Calu3 (cell line): ENCODE data around the gene RNF224. TPM values are rescaled to one million over a fixed set of nuclear protein-coding genes. Genes with fewer than 3 reads are reported as not detected.
A peak's percentile ranks its signal among the peaks of the same experiment; 100 is the strongest.

ENCODE experiments used
- BruUV-seq: library from RNA; stranded (reverse); fragments of 400-500 nt; replicated peaks from 2 replicates; lab custom pipeline; 2021; lab: Mats Ljungman, UMichigan
- CTCF ChIA-PET: fragments of 300-600 bp; sonication (Branson Sonifier 250); formaldehyde crosslinking; loops from one replicate; lab custom pipeline; 2022; ENCODE audit warnings: antibody characterized with exemption; lab: Charles Lee
- DNase-seq: peaks from one replicate; pipeline ENCODE4 v3.0.0; 2022
- H3K27ac Mint-ChIP-seq: one replicate; pipeline ENCODE4 v1.8.0; 2022; ENCODE audit warnings: mixed read lengths; ENCODE audit not compliant: unreplicated experiment
- H3K27me3 Mint-ChIP-seq: one replicate; pipeline ENCODE4 v1.8.0; 2022; ENCODE audit warnings: mixed read lengths; ENCODE audit not compliant: unreplicated experiment
- H3K36me3 Mint-ChIP-seq: one replicate; pipeline ENCODE4 v1.8.0; 2022; ENCODE audit warnings: mild to moderate bottlenecking, moderate library complexity, mixed read lengths; ENCODE audit not compliant: insufficient read depth, unreplicated experiment
- H3K4me1 Mint-ChIP-seq: one replicate; pipeline ENCODE4 v1.8.0; 2022; ENCODE audit warnings: mild to moderate bottlenecking, low read depth, mixed read lengths; ENCODE audit not compliant: unreplicated experiment
- H3K4me3 Mint-ChIP-seq: one replicate; pipeline ENCODE4 v1.8.0; 2022; ENCODE audit warnings: mild to moderate bottlenecking, low read depth, moderate library complexity, mixed read lengths; ENCODE audit not compliant: unreplicated experiment
- H3K9me3 Mint-ChIP-seq: one replicate; pipeline ENCODE4 v1.8.0; 2022; ENCODE audit warnings: low read depth, mixed read lengths; ENCODE audit not compliant: unreplicated experiment
- intact Hi-C: fragments of 100-400 bp; cut with micrococcal nuclease; formaldehyde crosslinking; loops from one replicate; pipeline ENCODE4 v1.10.0; 2022; ENCODE audit not compliant: unreplicated experiment
- total RNA-seq: library from RNA; stranded (reverse); gene quantifications from 2 replicates; pipeline ENCODE4 v1.2.3, GENCODE V29; 2022
- TF ChIP-seq, protein P1 (sequence below): fragments of 200-600 bp; IDR thresholded peaks from one replicate; pipeline ENCODE4 v1.8.0; 2022; ENCODE audit warnings: antibody characterized with exemption; ENCODE audit not compliant: unreplicated experiment

RNF224 gene
- total RNA-seq, 1 experiment from 2014 or later: 1.6 TPM

GRCh38 chr9:137234055-137234697 lies 6.9 kb downstream of the RNF224 start:
- intact Hi-C loops: no loop called here
- no TSS peak for BruUV-seq
- Mint-ChIP-seq H3K9me3 (no peaks in the 10 kb centered on the region), H3K36me3 (peaks cover 15% of the 10 kb centered on the region), H3K4me1 (peaks cover 27% of the 10 kb centered on the region), H3K27ac (no peak overlapping the region), H3K27me3 (peaks cover 17% of the 10 kb centered on the region), H3K4me3 (no peak overlapping the region)
- TF ChIP-seq, protein P1, sequence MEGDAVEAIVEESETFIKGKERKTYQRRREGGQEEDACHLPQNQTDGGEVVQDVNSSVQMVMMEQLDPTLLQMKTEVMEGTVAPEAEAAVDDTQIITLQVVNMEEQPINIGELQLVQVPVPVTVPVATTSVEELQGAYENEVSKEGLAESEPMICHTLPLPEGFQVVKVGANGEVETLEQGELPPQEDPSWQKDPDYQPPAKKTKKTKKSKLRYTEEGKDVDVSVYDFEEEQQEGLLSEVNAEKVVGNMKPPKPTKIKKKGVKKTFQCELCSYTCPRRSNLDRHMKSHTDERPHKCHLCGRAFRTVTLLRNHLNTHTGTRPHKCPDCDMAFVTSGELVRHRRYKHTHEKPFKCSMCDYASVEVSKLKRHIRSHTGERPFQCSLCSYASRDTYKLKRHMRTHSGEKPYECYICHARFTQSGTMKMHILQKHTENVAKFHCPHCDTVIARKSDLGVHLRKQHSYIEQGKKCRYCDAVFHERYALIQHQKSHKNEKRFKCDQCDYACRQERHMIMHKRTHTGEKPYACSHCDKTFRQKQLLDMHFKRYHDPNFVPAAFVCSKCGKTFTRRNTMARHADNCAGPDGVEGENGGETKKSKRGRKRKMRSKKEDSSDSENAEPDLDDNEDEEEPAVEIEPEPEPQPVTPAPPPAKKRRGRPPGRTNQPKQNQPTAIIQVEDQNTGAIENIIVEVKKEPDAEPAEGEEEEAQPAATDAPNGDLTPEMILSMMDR: no peak
- CTCF ChIA-PET: no interaction called here
- no peak for DNase-seq

DNA sequence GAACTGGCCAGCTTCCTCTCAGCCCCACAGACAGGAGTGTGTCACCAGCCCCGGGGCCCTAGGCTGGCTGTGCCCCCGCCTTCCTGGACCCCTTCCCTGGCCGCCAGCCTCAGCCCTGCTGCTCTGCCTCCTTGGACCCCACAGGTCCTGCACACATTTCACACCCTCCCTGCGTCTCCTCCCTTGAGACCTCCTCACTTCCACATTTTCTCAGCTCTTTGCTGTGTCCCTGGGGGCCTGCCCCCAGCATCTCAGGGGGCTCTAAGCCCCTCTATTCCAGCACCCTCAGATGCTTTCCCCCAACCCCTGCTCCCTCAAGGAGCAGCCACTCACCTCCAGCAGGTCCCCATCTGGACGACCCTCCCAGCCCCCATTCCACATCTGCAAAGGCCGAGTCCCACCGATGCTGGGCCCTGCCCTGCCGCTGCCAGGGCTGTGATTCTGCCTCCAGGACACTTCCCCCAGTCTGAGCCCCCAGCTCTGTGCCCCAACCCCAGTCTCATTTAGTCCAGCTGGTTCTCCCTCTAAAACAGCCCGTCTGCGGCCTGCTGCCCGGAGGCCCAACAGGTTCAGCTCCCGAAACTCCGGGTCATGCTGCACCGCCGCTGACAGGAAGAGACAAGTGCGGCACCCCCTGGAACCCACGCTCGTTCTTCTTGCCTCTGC lies 7.6 kb downstream of the RNF224 start:
- H3K4me3 Mint-ChIP-seq: no peak overlapping the region
- peaks cover 22% of the 10 kb centered on the region for H3K36me3 Mint-ChIP-seq
- H3K27me3 Mint-ChIP-seq: peaks cover 17% of the 10 kb centered on the region
- no peaks in the 10 kb centered on the region for H3K9me3 Mint-ChIP-seq
- CTCF ChIA-PET: interaction anchor here (0.6 kb wide), 1 partner anchor 47 kb away, joined by 4 read pairs; no protein-coding TSS in a partner anchor
- peaks cover 27% of the 10 kb centered on the region for H3K4me1 Mint-ChIP-seq
- TF ChIP-seq, protein P1: no peak
- H3K27ac Mint-ChIP-seq: no peak overlapping the region
- intact Hi-C loops: no loop called here
- DNase-seq: no peak
- no TSS peak for BruUV-seq

DNA sequence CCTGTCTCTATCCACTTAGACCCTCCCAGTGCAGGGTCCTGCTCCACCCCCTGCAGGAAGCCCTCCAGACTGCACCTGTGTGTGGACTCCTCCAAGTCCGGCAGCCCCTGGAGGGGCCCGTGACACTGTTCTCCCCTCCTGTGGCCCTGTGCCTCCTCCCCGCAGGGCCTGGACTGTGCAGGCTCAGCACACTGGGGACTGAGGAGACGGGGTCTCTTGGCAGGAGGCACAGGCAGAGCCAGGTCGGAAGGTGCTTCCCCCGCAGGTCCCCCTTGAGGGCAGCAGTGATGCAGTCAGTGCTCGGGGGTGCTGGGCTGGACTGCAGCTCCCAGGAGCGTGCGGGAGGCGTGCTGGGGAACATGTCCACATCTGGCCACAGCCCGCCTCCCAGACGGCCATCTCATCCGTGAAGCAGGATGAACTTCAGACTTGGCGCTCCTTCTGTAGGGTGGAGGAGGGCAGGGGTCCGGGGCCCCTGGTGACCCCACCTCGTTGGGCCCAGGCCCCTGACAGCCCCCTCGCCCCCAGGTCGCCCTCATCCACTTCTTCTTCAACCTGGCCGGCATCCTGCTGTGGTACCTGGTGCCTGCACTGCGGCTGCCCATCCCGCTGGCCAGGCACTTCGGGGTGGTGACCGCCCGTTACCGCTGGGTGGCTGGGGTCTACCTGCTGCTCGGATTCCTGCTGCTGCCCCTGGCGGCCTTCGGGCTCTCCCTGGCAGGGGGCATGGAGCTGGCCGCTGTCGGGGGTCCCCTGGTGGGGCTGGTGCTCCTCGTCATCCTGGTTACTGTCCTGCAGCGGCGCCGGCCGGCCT lies 8.3 kb downstream of the RNF224 start:
- peaks cover 20% of the 10 kb centered on the region for H3K27me3 Mint-ChIP-seq
- CTCF ChIA-PET: interaction anchor here (0.5 to 1.5 kb wide), 8 partner anchors 8 to 205 kb away, joined by 3 to 8 read pairs (median 4); partner anchors contain the start of genes ANAPC2, RNF224, SSNA1 and TOR4A
- no peak overlapping the region for H3K27ac Mint-ChIP-seq
- peaks cover 30% of the 10 kb centered on the region for H3K36me3 Mint-ChIP-seq
- H3K9me3 Mint-ChIP-seq: no peaks in the 10 kb centered on the region
- TF ChIP-seq, protein P1: no peak
- peaks cover 27% of the 10 kb centered on the region for H3K4me1 Mint-ChIP-seq
- no peak overlapping the region for H3K4me3 Mint-ChIP-seq
- no TSS peak for BruUV-seq
- no peak for DNase-seq
- intact Hi-C loops: no loop called here

GRCh38 chr9:137236238-137236935 lies 9.1 kb downstream of the RNF224 start:
- no peak overlapping the region for H3K4me3 Mint-ChIP-seq

More at GRCh38 chr9:137236238-137236935, 9.1 kb downstream of the RNF224 start:
- no peak overlapping the region for H3K27ac Mint-ChIP-seq
- DNase-seq: peak; percentile 88
- TF ChIP-seq, protein P1: peak; percentile 94
- H3K36me3 Mint-ChIP-seq: peaks cover 37% of the 10 kb centered on the region
- H3K9me3 Mint-ChIP-seq: no peaks in the 10 kb centered on the region
- peaks cover 27% of the 10 kb centered on the region for H3K27me3 Mint-ChIP-seq
- intact Hi-C loops: no loop called here
- CTCF ChIA-PET: interaction anchor here (0.5 to 1.5 kb wide), 16 partner anchors 9 to 206 kb away, joined by 3 to 8 read pairs (median 4); partner anchors contain the start of genes ANAPC2, RNF224, SSNA1 and TOR4A
- BruUV-seq: no TSS peak
- peaks cover 27% of the 10 kb centered on the region for H3K4me1 Mint-ChIP-seq
